Duodenal mucosa (tissue), 2 donors: ENCODE results near the gene SEMA6A.

Experiments
- H3K27ac ChIP-seq: one replicate; pipeline ENCODE4 v1.7.0; 2013; ENCODE audit warnings: low read depth, low read length
- H3K27me3 ChIP-seq, 2 donors: one replicate each; pipeline ENCODE4 v1.7.0; 2013; ENCODE audit warnings: low read length in 2 of 2, control low read depth in 1 of 2; ENCODE audit not compliant: insufficient read depth in 2 of 2, control insufficient read depth in 1 of 2
- H3K36me3 ChIP-seq, 2 donors: one replicate each; pipeline ENCODE4 v1.7.0; 2013; ENCODE audit warnings: low read length in 2 of 2, control low read depth in 1 of 2; ENCODE audit not compliant: insufficient read depth in 2 of 2, control insufficient read depth in 1 of 2
- H3K4me1 ChIP-seq, 2 donors: one replicate each; pipeline ENCODE4 v1.7.0; 2013; ENCODE audit warnings: low read length in 2 of 2, control low read depth in 1 of 2; ENCODE audit not compliant: insufficient read depth in 2 of 2, control insufficient read depth in 1 of 2
- H3K4me3 ChIP-seq, 2 donors: one replicate each; pipeline ENCODE4 v1.7.0; 2013; ENCODE audit warnings: low read length in 2 of 2, low read depth in 1 of 2
- H3K9ac ChIP-seq, 2 donors: one replicate each; pipeline ENCODE4 v1.7.0; 2013; ENCODE audit warnings: low read length in 2 of 2, low read depth in 1 of 2
- H3K9me3 ChIP-seq, 2 donors: one replicate each; pipeline ENCODE4 v1.7.0; 2013; ENCODE audit warnings: low read length in 2 of 2, control low read depth in 1 of 2; ENCODE audit not compliant: control insufficient read depth in 1 of 2

The SEMA6A gene

GRCh38 chr5:116567106-116567505, 7.5 kb downstream of the SEMA6A start:
- Histone ChIP-seq H3K27ac (no peak overlapping the region), H3K9ac (no peak overlapping the region), H3K27me3 (no peaks in the 10 kb centered on the region), H3K4me1 (peaks cover 22 to 31% of the 10 kb centered on the region in 2 donors), H3K4me3 (no peak overlapping the region), H3K9me3 (no peaks in the 10 kb centered on the region), H3K36me3 (no peaks in the 10 kb centered on the region)

- no peaks in the 10 kb centered on the region for H3K36me3 ChIP-seq
- no peak overlapping the region for H3K9ac ChIP-seq
- H3K9me3 ChIP-seq = no peaks in the 10 kb centered on the region
- no peak overlapping the region for H3K27ac ChIP-seq
- no peak overlapping the region for H3K4me3 ChIP-seq
- H3K27me3 ChIP-seq = no peaks in the 10 kb centered on the region
- peaks cover 21 to 37% of the 10 kb centered on the region in 2 donors for H3K4me1 ChIP-seq
Observed at GRCh38 chr5:116566251-116566650, 8.4 kb downstream of the SEMA6A start.

- no peaks in the 10 kb centered on the region for H3K9me3 ChIP-seq
- no peak overlapping the region for H3K27ac ChIP-seq
- no peak overlapping the region for H3K9ac ChIP-seq
- H3K4me1 ChIP-seq = peaks cover 14 to 30% of the 10 kb centered on the region in 2 donors
- H3K27me3 ChIP-seq = no peaks in the 10 kb centered on the region
- no peaks in the 10 kb centered on the region for H3K36me3 ChIP-seq
- H3K4me3 ChIP-seq = no peak overlapping the region
Observed at GRCh38 chr5:116564756-116565490, 9.7 kb downstream of the SEMA6A start.

GRCh38 chr5:116564312-116564711, 10.3 kb downstream of the SEMA6A start:
- Histone ChIP-seq H3K27me3 (no peaks in the 10 kb centered on the region), H3K27ac (no peak overlapping the region), H3K4me1 (peaks cover 17 to 35% of the 10 kb centered on the region in 2 donors), H3K9me3 (no peaks in the 10 kb centered on the region), H3K36me3 (no peaks in the 10 kb centered on the region), H3K9ac (no peak overlapping the region), H3K4me3 (no peak overlapping the region)

GRCh38 chr5:116563736-116564308, 10.8 kb downstream of the SEMA6A start:
- H3K4me3 ChIP-seq = no peak overlapping the region
- H3K9ac ChIP-seq = no peak overlapping the region
- no peaks in the 10 kb centered on the region for H3K27me3 ChIP-seq
- H3K27ac ChIP-seq = no peak overlapping the region
- no peaks in the 10 kb centered on the region for H3K36me3 ChIP-seq
- no peaks in the 10 kb centered on the region for H3K9me3 ChIP-seq
- H3K4me1 ChIP-seq = peaks cover 13 to 35% of the 10 kb centered on the region in 2 donors

- H3K36me3 ChIP-seq = no peaks in the 10 kb centered on the region
- no peaks in the 10 kb centered on the region for H3K9me3 ChIP-seq
- no peaks in the 10 kb centered on the region for H3K27me3 ChIP-seq
- H3K4me1 ChIP-seq = peaks cover 13 to 30% of the 10 kb centered on the region in 2 donors
- no peak overlapping the region for H3K4me3 ChIP-seq
- H3K9ac ChIP-seq = no peak overlapping the region
- H3K27ac ChIP-seq = no peak overlapping the region
Observed at GRCh38 chr5:116562669-116563068, 12.0 kb downstream of the SEMA6A start.

- Histone ChIP-seq H3K36me3 (no peaks in the 10 kb centered on the region), H3K9ac (no peak overlapping the region), H3K27me3 (no peaks in the 10 kb centered on the region), H3K9me3 (no peaks in the 10 kb centered on the region), H3K27ac (no peak overlapping the region), H3K4me1 (peaks cover 10 to 22% of the 10 kb centered on the region in 2 donors), H3K4me3 (peak overlapping the region in 1 of 2 donors; percentile 8)
Observed at GRCh38 chr5:116561658-116562057, 13.0 kb downstream of the SEMA6A start.

GRCh38 chr5:116559673-116560164, 14.9 kb downstream of the SEMA6A start:
- no peak overlapping the region for H3K27ac ChIP-seq
- H3K9ac ChIP-seq = no peak overlapping the region
- H3K27me3 ChIP-seq = no peaks in the 10 kb centered on the region
- peaks cover 7 to 19% of the 10 kb centered on the region in 2 donors for H3K4me1 ChIP-seq
- no peak overlapping the region for H3K4me3 ChIP-seq
- H3K36me3 ChIP-seq = no peaks in the 10 kb centered on the region
- H3K9me3 ChIP-seq = no peaks in the 10 kb centered on the region

GRCh38 chr5:116559239-116559638, 15.4 kb downstream of the SEMA6A start:
- Histone ChIP-seq H3K9ac (no peak overlapping the region), H3K36me3 (no peaks in the 10 kb centered on the region), H3K27ac (no peak overlapping the region), H3K4me1 (peaks cover 4 to 21% of the 10 kb centered on the region in 2 donors), H3K9me3 (no peaks in the 10 kb centered on the region), H3K27me3 (no peaks in the 10 kb centered on the region), H3K4me3 (no peak overlapping the region)

GRCh38 chr5:116557669-116558271, 16.9 kb downstream of the SEMA6A start:
- no peak overlapping the region for H3K9ac ChIP-seq
- H3K27ac ChIP-seq = no peak overlapping the region
- H3K27me3 ChIP-seq = no peaks in the 10 kb centered on the region
- no peaks in the 10 kb centered on the region for H3K36me3 ChIP-seq
- H3K4me1 ChIP-seq = peaks cover 4 to 21% of the 10 kb centered on the region in 2 donors
- no peak overlapping the region for H3K4me3 ChIP-seq
- no peaks in the 10 kb centered on the region for H3K9me3 ChIP-seq
